ENCODE measurements around the gene GSTM5. TPM values are rescaled to one million over a fixed set of nuclear protein-coding genes. Genes with fewer than 3 reads are reported as not detected.

Gene GSTM5
- total and polyA plus RNA-seq, 4 donors, result 0.59 to 2.8 (median 1.3) TPM

- H3K27me3 ChIP-seq (ENCODE audit: control insufficient read depth in 4 of 4, insufficient read depth in 4 of 4, low read length in 3 of 4), result no peaks in the 10 kb centered on the region
- TF ChIP-seq SP1 (IDR thresholded peaks at IDR 0.05), result no peak
- TF ChIP-seq EGR1 (IDR thresholded peaks at IDR 0.05; ENCODE audit: low read depth in 2 of 2), result no peak
- TF ChIP-seq JUND (IDR thresholded peaks at IDR 0.05), result no peak
- no peak for TF ChIP-seq REST (IDR thresholded peaks at IDR 0.05)
- TF ChIP-seq NR2F2 (IDR thresholded peaks at IDR 0.05), result no peak
- no peak for TF ChIP-seq FOXA2 (IDR thresholded peaks at IDR 0.05)
- TF ChIP-seq FOXA1 (IDR thresholded peaks at IDR 0.05), result no peak
- TF ChIP-seq ATF3 (IDR thresholded peaks at IDR 0.05), result no peak
- TF ChIP-seq TAF1 (conservative IDR thresholded peaks at IDR 0.05), result no peak
- TF ChIP-seq YY1 (IDR thresholded peaks at IDR 0.05), result no peak
- TF ChIP-seq HNF4A (conservative IDR thresholded peaks at IDR 0.05), result no peak
- no peak for TF ChIP-seq GABPA (IDR thresholded peaks at IDR 0.05 in 1 of 2, conservative IDR thresholded peaks at IDR 0.05 in 1 of 2)
- DNase-seq (ENCODE audit: low spot score), result no peak
- H3K9ac ChIP-seq (ENCODE audit: low read depth in 1 of 2, low read length in 2 of 2), result no peak overlapping the region
- H3K9me3 ChIP-seq (ENCODE audit: control insufficient read depth in 4 of 4, low read length in 3 of 4), result no peaks in the 10 kb centered on the region
- no peaks in the 10 kb centered on the region for H3K4me1 ChIP-seq (ENCODE audit: control insufficient read depth in 4 of 4, insufficient read depth in 4 of 4, low read length in 3 of 4)
- no peak overlapping the region for H3K4me3 ChIP-seq (ENCODE audit: low read depth in 1 of 3, low read length in 3 of 3)
- no peaks in the 10 kb centered on the region for H3K36me3 ChIP-seq (ENCODE audit: control insufficient read depth in 4 of 4, insufficient read depth in 3 of 4, low read depth in 1 of 4, low read length in 3 of 4)
- no peak overlapping the region for H3K27ac ChIP-seq (ENCODE audit: low read depth in 1 of 2, low read length in 2 of 2)
- WGBS, result 72% methylated on average over 22 of the region's 22 CpGs
Observed at GRCh38 chr1:109712321-109712864, 342 bp downstream of the GSTM5 start.

- no peak overlapping the region for H3K4me3 ChIP-seq (ENCODE audit: low read depth in 1 of 3, low read length in 3 of 3)
- H3K27me3 ChIP-seq (ENCODE audit: control insufficient read depth in 4 of 4, insufficient read depth in 4 of 4, low read length in 3 of 4), result no peaks in the 10 kb centered on the region
- WGBS, result 91% methylated on average over 5 of the region's 5 CpGs
- no peak for DNase-seq (ENCODE audit: low spot score)
- no peaks in the 10 kb centered on the region for H3K4me1 ChIP-seq (ENCODE audit: control insufficient read depth in 4 of 4, insufficient read depth in 4 of 4, low read length in 3 of 4)
- TF ChIP-seq RAD21 (IDR thresholded peaks at IDR 0.05), result no peak
- no peak for TF ChIP-seq SP1 (IDR thresholded peaks at IDR 0.05)
- TF ChIP-seq NR2F2 (IDR thresholded peaks at IDR 0.05), result no peak
- TF ChIP-seq TAF1 (conservative IDR thresholded peaks at IDR 0.05), result no peak
- TF ChIP-seq FOXA2 (IDR thresholded peaks at IDR 0.05), result no peak
- no peak for TF ChIP-seq ZBTB33 (IDR thresholded peaks at IDR 0.05)
- no peak for TF ChIP-seq RXRA (IDR thresholded peaks at IDR 0.05)
- no peak for TF ChIP-seq GABPA (IDR thresholded peaks at IDR 0.05 in 1 of 2, conservative IDR thresholded peaks at IDR 0.05 in 1 of 2)
- TF ChIP-seq MAX (IDR thresholded peaks at IDR 0.05), result no peak
- no peak for TF ChIP-seq CTCF (IDR thresholded peaks at IDR 0.05; ENCODE audit: low read depth, low read length, missing input control)
- TF ChIP-seq HNF4G (IDR thresholded peaks at IDR 0.05), result no peak
- TF ChIP-seq YY1 (IDR thresholded peaks at IDR 0.05), result no peak
- TF ChIP-seq ATF3 (IDR thresholded peaks at IDR 0.05), result no peak
- no peak for TF ChIP-seq HNF4A (conservative IDR thresholded peaks at IDR 0.05)
- TF ChIP-seq EGR1 (IDR thresholded peaks at IDR 0.05; ENCODE audit: low read depth in 2 of 2), result no peak
- no peak for TF ChIP-seq REST (IDR thresholded peaks at IDR 0.05)
- no peak for TF ChIP-seq FOXA1 (IDR thresholded peaks at IDR 0.05)
- no peak for TF ChIP-seq JUND (IDR thresholded peaks at IDR 0.05)
- H3K9me3 ChIP-seq (ENCODE audit: control insufficient read depth in 4 of 4, low read length in 3 of 4), result no peaks in the 10 kb centered on the region
- H3K27ac ChIP-seq (ENCODE audit: low read depth in 1 of 2, low read length in 2 of 2), result no peak overlapping the region
- no peaks in the 10 kb centered on the region for H3K36me3 ChIP-seq (ENCODE audit: control insufficient read depth in 4 of 4, insufficient read depth in 3 of 4, low read depth in 1 of 4, low read length in 3 of 4)
- no peak overlapping the region for H3K9ac ChIP-seq (ENCODE audit: low read depth in 1 of 2, low read length in 2 of 2)
Observed at GRCh38 chr1:109713636-109714035, 1.6 kb downstream of the GSTM5 start.

All from liver (tissue), 9 donors.